GM19238 (cell line): ENCODE measurements around the gene SLC24A2.
"Not testable (repeated sequence)": the region's sequence is repeated elsewhere in the genome, so short reads cannot be mapped to it uniquely, and the experiment has no call there.

Experiments used
- DNase-seq: peaks from one replicate; pipeline ENCODE4 v3.0.0; 2011; ENCODE audit warnings: low spot score; ENCODE audit not compliant: insufficient read length

SLC24A2 gene

GRCh38 chr9:19788614-19789271, at the start of gene SLC24A2:
TSS of gene SLC24A2 (minus strand) at chr9:19789037.
- DNase-seq: no peak

GRCh38 chr9:19833331-19833730, 44.5 kb upstream of the SLC24A2 start:
- not testable (repeated sequence) for DNase-seq

GRCh38 chr9:19830796-19831195, 42.0 kb upstream of the SLC24A2 start:
- no peak for DNase-seq

- DNase-seq: no peak
Measured at GRCh38 chr9:19828576-19829109, 39.8 kb upstream of the SLC24A2 start.

- DNase-seq: no peak
Measured at GRCh38 chr9:19816769-19817168, 27.9 kb upstream of the SLC24A2 start.

GRCh38 chr9:19812194-19812593, 23.4 kb upstream of the SLC24A2 start:
- DNase-seq: no peak

- DNase-seq: no peak
Measured at GRCh38 chr9:19809422-19810269, 20.8 kb upstream of the SLC24A2 start.

- DNase-seq: no peak
Measured at GRCh38 chr9:19807182-19807892, 18.5 kb upstream of the SLC24A2 start.

GRCh38 chr9:19804431-19804830, 15.6 kb upstream of the SLC24A2 start:
- no peak for DNase-seq

- DNase-seq: no peak
Measured at GRCh38 chr9:19800884-19801283, 12.0 kb upstream of the SLC24A2 start.

GRCh38 chr9:19799784-19800183, 10.9 kb upstream of the SLC24A2 start:
- no peak for DNase-seq

- DNase-seq: no peak
Measured at GRCh38 chr9:19788152-19788551, 685 bp downstream of the SLC24A2 start.

- DNase-seq: no peak
Measured at GRCh38 chr9:19787672-19788071, 1.2 kb downstream of the SLC24A2 start.

GRCh38 chr9:19785230-19785629, 3.6 kb downstream of the SLC24A2 start:
- DNase-seq: no peak

GRCh38 chr9:19784136-19784535, 4.7 kb downstream of the SLC24A2 start:
- DNase-seq: no peak

- DNase-seq: no peak
Measured at GRCh38 chr9:19783500-19783899, 5.3 kb downstream of the SLC24A2 start.

GRCh38 chr9:19782005-19782404, 6.8 kb downstream of the SLC24A2 start:
- no peak for DNase-seq

GRCh38 chr9:19781240-19781639, 7.6 kb downstream of the SLC24A2 start:
- DNase-seq: no peak

- DNase-seq: no peak
Measured at GRCh38 chr9:19771446-19771845, 17.4 kb downstream of the SLC24A2 start.

GRCh38 chr9:19770973-19771372, 17.9 kb downstream of the SLC24A2 start:
- no peak for DNase-seq

- DNase-seq: no peak
Measured at GRCh38 chr9:19769213-19769612, 19.6 kb downstream of the SLC24A2 start.

GRCh38 chr9:19768798-19769197, 20.0 kb downstream of the SLC24A2 start:
- DNase-seq: no peak
